Peyer's patch (tissue), 4 donors: ENCODE results near the gene RNF149. TPM values are rescaled to one million over a fixed set of nuclear protein-coding genes. Genes with fewer than 3 reads are reported as not detected.

ENCODE experiments used
- DNase-seq, 3 donors: peaks; one replicate each; pipeline ENCODE4 v3.0.0-alpha.2; 2017 to 2019
- H3K27ac ChIP-seq, 4 donors: fragments of 200-600 bp; sonication (generic); one replicate each; pipeline ENCODE4 v1.5.1; 2016 to 2019
- H3K27me3 ChIP-seq, 2 donors: fragments of 200-600 bp; sonication (generic); one replicate each; pipeline ENCODE4 v1.5.1; 2019
- H3K36me3 ChIP-seq, 3 donors: fragments of 200-600 bp; sonication (generic); one replicate each; pipeline ENCODE4 v1.5.1; 2016 to 2019
- H3K4me1 ChIP-seq, 4 donors: fragments of 200-600 bp; sonication (generic); one replicate each; pipeline ENCODE4 v1.5.1; 2016 to 2019
- H3K4me3 ChIP-seq, 4 donors: fragments of 200-600 bp; sonication (generic); 1 replicate in 3 of 4; 2 replicates in 1 of 4; pipeline ENCODE4 v1.5.1; 2016 to 2019; ENCODE audit warnings: mild to moderate bottlenecking in 1 of 4
- H3K9me3 ChIP-seq, 4 donors: fragments of 200-600 bp; sonication (generic); one replicate each; pipeline ENCODE4 v1.5.1; 2016 to 2019; ENCODE audit warnings: mild to moderate bottlenecking in 1 of 4
- POLR2A ChIP-seq, 2 donors: fragments of 450-650 bp; IDR thresholded peaks; one replicate each; pipeline ENCODE4 v1.5.1; 2017; ENCODE audit warnings: antibody characterized with exemption in 2 of 2, mild to moderate bottlenecking in 2 of 2, moderate library complexity in 2 of 2
- total RNA-seq, 4 donors: library from RNA; depleted of rRNA; stranded (reverse); fragments of >200 nt; gene quantifications; one replicate each; pipeline ENCODE4 v1.1.0, GENCODE V29; 2016
- TF ChIP-seq, protein P1 (sequence below), 6 experiments: fragments of 450-650 bp in 4 of 6; fragments of 200-600 bp in 2 of 6; sonication (generic) in 1 of 6; IDR thresholded peaks; one replicate each; pipeline ENCODE4 v1.5.1; 2017 to 2019; ENCODE audit warnings: antibody characterized with exemption in 6 of 6, mild to moderate bottlenecking in 3 of 6, moderate library complexity in 1 of 6

The RNF149 gene
- total RNA-seq, 4 donors from 2014 or later, result 61.1 to 86.2 (median 70.5) TPM

DNA sequence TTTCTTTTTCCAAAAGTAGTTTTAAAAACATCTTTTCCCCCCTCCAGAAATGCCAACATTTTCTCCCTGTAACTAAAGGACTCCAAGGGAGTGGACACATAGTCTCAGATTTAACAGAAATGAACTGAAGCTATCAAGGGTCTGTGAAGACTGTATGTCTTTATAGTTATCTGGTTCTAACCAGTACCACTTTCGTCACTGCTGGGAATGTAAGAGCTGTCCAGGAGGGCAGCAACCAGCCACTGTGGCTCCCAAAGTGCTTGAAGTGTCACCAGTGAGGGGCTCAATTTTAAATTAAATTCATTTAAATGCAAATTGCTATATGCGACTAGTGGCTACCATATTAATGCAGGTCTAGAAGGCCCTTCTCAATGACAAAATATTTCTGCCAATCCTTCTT is 15.0 kb downstream of the RNF149 start:
- no peak overlapping the region for H3K4me3 ChIP-seq
- peaks cover 0 to 50% (median 0%) of the 10 kb centered on the region in 3 donors for H3K36me3 ChIP-seq
- no peak for DNase-seq
- H3K4me1 ChIP-seq, result peaks cover 0 to 6% (median 0%) of the 10 kb centered on the region in 4 donors
- no peaks in the 10 kb centered on the region for H3K27me3 ChIP-seq
- H3K9me3 ChIP-seq, result no peaks in the 10 kb centered on the region
- no peak for TF ChIP-seq POLR2A (IDR thresholded peaks at IDR 0.05)
- TF ChIP-seq, protein P1, sequence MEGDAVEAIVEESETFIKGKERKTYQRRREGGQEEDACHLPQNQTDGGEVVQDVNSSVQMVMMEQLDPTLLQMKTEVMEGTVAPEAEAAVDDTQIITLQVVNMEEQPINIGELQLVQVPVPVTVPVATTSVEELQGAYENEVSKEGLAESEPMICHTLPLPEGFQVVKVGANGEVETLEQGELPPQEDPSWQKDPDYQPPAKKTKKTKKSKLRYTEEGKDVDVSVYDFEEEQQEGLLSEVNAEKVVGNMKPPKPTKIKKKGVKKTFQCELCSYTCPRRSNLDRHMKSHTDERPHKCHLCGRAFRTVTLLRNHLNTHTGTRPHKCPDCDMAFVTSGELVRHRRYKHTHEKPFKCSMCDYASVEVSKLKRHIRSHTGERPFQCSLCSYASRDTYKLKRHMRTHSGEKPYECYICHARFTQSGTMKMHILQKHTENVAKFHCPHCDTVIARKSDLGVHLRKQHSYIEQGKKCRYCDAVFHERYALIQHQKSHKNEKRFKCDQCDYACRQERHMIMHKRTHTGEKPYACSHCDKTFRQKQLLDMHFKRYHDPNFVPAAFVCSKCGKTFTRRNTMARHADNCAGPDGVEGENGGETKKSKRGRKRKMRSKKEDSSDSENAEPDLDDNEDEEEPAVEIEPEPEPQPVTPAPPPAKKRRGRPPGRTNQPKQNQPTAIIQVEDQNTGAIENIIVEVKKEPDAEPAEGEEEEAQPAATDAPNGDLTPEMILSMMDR (IDR thresholded peaks at IDR 0.05), result no peak
- no peak overlapping the region for H3K27ac ChIP-seq

DNA sequence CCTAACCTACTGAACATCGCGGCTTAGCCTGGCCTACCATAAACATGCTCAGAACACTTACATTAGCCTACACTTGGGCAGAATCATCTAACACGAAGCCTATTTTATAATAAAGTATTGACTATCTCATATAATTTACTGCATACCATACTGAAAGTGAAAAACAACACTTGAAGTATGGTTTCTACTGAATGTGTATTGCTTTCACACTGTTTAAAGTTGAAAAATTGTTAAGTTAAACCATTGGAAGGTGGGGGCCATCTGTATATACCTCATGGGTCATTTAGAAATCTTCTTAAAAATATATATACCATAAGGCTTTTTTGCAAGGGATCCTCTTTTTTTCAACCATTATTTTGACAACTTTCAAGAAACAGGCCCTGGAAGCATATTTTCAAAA is 16.5 kb downstream of the RNF149 start:
- H3K9me3 ChIP-seq, result no peaks in the 10 kb centered on the region
- H3K27me3 ChIP-seq, result no peaks in the 10 kb centered on the region
- TF ChIP-seq, protein P1 (IDR thresholded peaks at IDR 0.05), result no peak
- no peak for TF ChIP-seq POLR2A (IDR thresholded peaks at IDR 0.05)
- peaks cover 0 to 6% (median 0%) of the 10 kb centered on the region in 4 donors for H3K4me1 ChIP-seq
- H3K27ac ChIP-seq, result no peak overlapping the region
- DNase-seq, result no peak
- no peak overlapping the region for H3K4me3 ChIP-seq
- H3K36me3 ChIP-seq, result peaks cover 0 to 66% (median 0%) of the 10 kb centered on the region in 3 donors

DNA sequence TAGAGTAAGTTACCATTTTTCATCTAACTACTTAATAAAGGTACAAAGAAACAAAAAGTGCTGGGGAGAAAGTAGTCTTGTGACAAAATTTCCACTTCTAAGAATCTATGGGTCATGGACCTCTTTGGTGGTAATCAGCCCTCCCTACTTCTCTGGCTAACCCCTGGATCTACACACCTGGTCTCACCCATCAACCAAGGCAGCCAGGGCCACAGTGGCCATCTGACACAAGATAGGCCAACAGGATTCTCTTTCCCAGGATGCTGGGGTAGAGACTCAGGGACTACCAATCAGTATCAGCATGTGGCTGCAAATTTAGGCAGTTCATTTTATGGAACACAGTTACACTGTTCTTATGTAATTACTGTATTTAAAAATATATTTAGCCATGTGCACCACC is 17.8 kb downstream of the RNF149 start:
- no peak for DNase-seq
- no peak for TF ChIP-seq POLR2A (IDR thresholded peaks at IDR 0.05)
- no peak overlapping the region for H3K4me3 ChIP-seq
- no peaks in the 10 kb centered on the region for H3K9me3 ChIP-seq
- H3K4me1 ChIP-seq, result peaks cover 0 to 2% (median 0%) of the 10 kb centered on the region in 4 donors
- H3K27me3 ChIP-seq, result no peaks in the 10 kb centered on the region
- H3K36me3 ChIP-seq, result peaks cover 0 to 79% (median 0%) of the 10 kb centered on the region in 3 donors
- H3K27ac ChIP-seq, result no peak overlapping the region

DNA sequence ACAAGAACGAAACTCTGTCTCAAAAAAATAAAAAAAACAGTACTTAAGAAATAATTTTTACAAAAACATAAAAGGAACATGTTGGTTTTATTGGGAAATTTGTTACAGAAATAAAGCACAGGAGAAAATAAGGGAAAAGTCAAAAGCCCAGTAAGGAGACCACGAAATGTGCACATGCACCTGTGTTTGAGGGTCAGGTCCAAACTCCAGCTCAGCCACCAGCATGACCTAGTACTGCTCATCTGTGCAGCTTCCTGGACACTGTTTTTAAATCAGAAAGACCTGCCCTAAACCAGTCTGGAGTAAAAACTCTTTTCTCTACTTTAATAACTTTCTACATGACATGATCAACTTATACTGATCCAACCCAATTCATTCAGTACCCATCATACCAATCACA is 21.2 kb downstream of the RNF149 start:
- no peaks in the 10 kb centered on the region for H3K27me3 ChIP-seq

DNA sequence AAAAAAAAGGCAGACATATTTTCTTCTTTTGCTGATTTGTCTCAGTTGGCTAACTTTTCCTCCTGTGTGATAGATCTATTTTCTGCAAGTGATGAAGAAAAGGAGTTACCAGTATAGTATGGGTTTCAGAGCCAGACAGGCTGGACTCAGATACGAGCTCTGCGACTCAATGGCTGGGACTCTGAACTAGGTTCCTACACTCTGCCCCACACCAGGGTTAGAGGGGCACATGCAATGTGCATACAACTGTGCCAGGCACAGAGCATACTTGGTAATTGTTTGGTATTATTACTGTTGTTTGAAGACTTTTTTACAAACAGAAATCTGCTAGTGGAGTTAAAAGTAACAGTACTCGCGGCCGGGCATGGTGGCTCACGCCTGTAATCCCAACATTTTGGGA is 21.8 kb downstream of the RNF149 start:
- no peak for DNase-seq
- Histone ChIP-seq H3K27ac (no peak overlapping the region), H3K4me3 (no peak overlapping the region), H3K9me3 (no peaks in the 10 kb centered on the region), H3K36me3 (peaks cover 0 to 86% (median 0%) of the 10 kb centered on the region in 3 donors), H3K27me3 (no peaks in the 10 kb centered on the region), H3K4me1 (no peaks in the 10 kb centered on the region)
- no peak for TF ChIP-seq POLR2A (IDR thresholded peaks at IDR 0.05)
- TF ChIP-seq, protein P1 (IDR thresholded peaks at IDR 0.05), result no peak

More for the DNA sequence above, 21.2 kb downstream of the RNF149 start:
- H3K36me3 ChIP-seq, result peaks cover 0 to 86% (median 0%) of the 10 kb centered on the region in 3 donors
- no peak for TF ChIP-seq POLR2A (IDR thresholded peaks at IDR 0.05)
- TF ChIP-seq, protein P1 (IDR thresholded peaks at IDR 0.05), result no peak
- no peaks in the 10 kb centered on the region for H3K4me1 ChIP-seq
- no peak for DNase-seq
- no peaks in the 10 kb centered on the region for H3K9me3 ChIP-seq
- H3K4me3 ChIP-seq, result no peak overlapping the region
- no peak overlapping the region for H3K27ac ChIP-seq

DNA sequence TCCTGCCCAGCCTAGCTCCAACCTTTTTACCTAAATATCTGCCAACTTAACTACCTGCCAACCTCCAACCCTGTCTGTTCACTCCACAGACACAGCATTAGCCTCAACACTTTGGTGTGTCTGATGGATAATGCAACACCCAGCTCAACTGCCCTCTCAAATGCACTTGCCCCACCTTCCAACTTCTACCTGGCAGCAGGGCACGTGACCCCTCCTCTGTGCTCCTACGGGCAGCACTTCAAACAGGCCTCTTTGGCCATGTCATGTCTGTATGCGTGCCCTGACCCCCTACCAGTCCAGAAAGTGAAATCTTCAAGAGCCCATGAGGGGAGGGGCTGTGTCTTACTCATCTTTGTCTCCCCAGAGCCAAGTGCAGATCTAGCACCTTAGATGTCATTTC is 25.5 kb downstream of the RNF149 start:
- TF ChIP-seq, protein P1 (IDR thresholded peaks at IDR 0.05), result no peak
- no peak for TF ChIP-seq POLR2A (IDR thresholded peaks at IDR 0.05)
- Histone ChIP-seq H3K27me3 (no peaks in the 10 kb centered on the region), H3K4me3 (no peak overlapping the region), H3K36me3 (peaks cover 0 to 99% (median 0%) of the 10 kb centered on the region in 3 donors), H3K9me3 (no peaks in the 10 kb centered on the region), H3K27ac (no peak overlapping the region), H3K4me1 (no peaks in the 10 kb centered on the region)
- no peak for DNase-seq
